SK-N-MC (cell line): ENCODE measurements around the gene SLC66A2.

Experiments
- EZH2 ChIP-seq: fragments of 200-600 bp; sonication (generic); IDR thresholded peaks from one replicate; pipeline ENCODE4 v1.6.1; 2017; ENCODE audit warnings: antibody characterized with exemption
- POLR2AphosphoS5 ChIP-seq: IDR thresholded peaks from 2 replicates; pipeline ENCODE4 v1.6.1; 2012; ENCODE audit warnings: mild to moderate bottlenecking, low read depth, low read length, borderline replicate concordance

DNA sequence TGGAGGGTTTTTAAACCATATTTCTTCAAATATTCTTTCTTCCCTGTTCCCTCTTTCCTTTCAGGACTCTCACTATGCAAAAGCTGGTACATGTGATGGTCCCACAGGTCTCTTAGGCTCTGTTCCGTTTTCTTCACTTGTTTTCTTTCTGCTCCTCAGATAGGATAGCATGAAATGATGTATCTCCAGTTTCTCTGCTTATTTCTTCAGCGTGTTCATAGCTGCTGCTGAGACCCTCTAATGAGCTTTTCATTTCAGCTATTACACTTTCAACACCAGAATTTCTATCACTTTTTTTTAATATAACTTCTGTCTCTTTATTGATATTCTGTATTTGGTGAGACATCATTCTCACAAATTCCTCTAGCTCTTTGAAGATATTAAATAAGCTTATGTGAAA, 89.8 kb downstream of the SLC66A2 start:
- TF ChIP-seq POLR2AphosphoS5 (no peak), EZH2 (no peak)
